Memory B cell (primary cell): ENCODE data around the gene POLR1A.
A peak's percentile ranks its signal among the peaks of the same experiment; 100 is the strongest.

Source experiments
- ATAC-seq: fragments of 150-1000 bp; cut with Tn5 transposase; 2 replicates; pipeline ENCODE4 v1.10.0; 2021; ENCODE audit warnings: low read depth, mild to moderate bottlenecking, moderate library complexity
- DNase-seq, 2 donors: peaks; one replicate each; pipeline ENCODE4 v3.0.0; 2022; ENCODE audit warnings: low spot score in 2 of 2
- H3K27ac Mint-ChIP-seq: one replicate; pipeline ENCODE4 v1.8.0; 2022; ENCODE audit warnings: mild to moderate bottlenecking, moderate library complexity, mixed read lengths
- H3K27me3 Mint-ChIP-seq: one replicate; pipeline ENCODE4 v1.8.0; 2022; ENCODE audit warnings: mixed read lengths
- H3K36me3 Mint-ChIP-seq: one replicate; pipeline ENCODE4 v1.8.0; 2022; ENCODE audit warnings: mild to moderate bottlenecking, mixed read lengths
- H3K4me1 Mint-ChIP-seq: one replicate; pipeline ENCODE4 v1.8.0; 2022; ENCODE audit warnings: mixed read lengths
- H3K4me3 Mint-ChIP-seq: one replicate; pipeline ENCODE4 v1.8.0; 2022; ENCODE audit warnings: mild to moderate bottlenecking, moderate library complexity, mixed read lengths
- H3K9me3 Mint-ChIP-seq: one replicate; pipeline ENCODE4 v1.8.0; 2022; ENCODE audit warnings: mixed read lengths

Gene POLR1A

DNA sequence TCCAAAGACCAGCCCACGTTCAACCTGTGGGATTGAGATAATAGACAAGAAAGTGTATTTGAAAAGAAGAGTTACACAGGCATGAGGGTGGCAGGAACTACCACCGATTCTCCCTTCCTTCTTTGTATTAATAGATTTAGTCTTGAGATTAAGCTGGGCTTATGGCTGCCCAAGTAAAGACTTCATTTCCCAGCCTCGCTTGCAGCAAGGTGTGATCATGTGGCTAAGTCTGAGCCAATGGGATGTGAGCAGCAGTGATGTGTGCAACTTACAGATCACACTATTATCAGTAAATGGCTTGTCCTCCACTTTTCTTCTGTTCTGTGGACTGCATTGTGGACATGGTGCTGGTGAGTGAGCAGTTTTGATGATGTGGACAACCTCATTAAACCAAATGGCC is 101.7 kb downstream of the POLR1A start:
- Mint-ChIP-seq H3K27me3 (no peaks in the 10 kb centered on the region), H3K4me3 (no peak overlapping the region), H3K4me1 (peaks cover 30% of the 10 kb centered on the region), H3K27ac (no peak overlapping the region), H3K9me3 (peaks cover 8% of the 10 kb centered on the region), H3K36me3 (peaks cover 4% of the 10 kb centered on the region)
- no peak for ATAC-seq
- DNase-seq = no peak

DNA sequence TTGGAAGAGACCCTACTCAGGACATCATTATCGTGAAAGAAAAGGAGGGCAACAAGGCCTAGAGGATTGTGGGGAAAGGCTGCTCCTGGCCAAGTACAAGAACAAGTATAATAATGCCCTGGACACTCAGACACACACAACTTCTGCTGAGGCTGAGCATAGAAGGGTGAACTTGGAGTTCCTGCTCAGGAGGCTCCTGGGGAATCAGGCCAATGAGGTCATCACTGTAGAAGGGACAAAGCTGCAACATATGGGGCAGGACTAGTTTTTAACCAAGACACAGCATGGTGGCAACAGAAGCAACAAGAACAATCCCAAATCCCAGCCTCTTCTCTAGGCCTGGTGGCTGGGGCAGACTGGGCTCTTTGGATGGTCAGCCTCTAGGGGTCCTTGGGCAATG is 102.6 kb downstream of the POLR1A start:
- no peak overlapping the region for H3K27ac Mint-ChIP-seq
- peaks cover 34% of the 10 kb centered on the region for H3K4me1 Mint-ChIP-seq
- H3K36me3 Mint-ChIP-seq = peaks cover 4% of the 10 kb centered on the region
- H3K4me3 Mint-ChIP-seq = no peak overlapping the region
- H3K27me3 Mint-ChIP-seq = no peaks in the 10 kb centered on the region
- peaks cover 8% of the 10 kb centered on the region for H3K9me3 Mint-ChIP-seq
- DNase-seq (no peak), ATAC-seq (no peak)

DNA sequence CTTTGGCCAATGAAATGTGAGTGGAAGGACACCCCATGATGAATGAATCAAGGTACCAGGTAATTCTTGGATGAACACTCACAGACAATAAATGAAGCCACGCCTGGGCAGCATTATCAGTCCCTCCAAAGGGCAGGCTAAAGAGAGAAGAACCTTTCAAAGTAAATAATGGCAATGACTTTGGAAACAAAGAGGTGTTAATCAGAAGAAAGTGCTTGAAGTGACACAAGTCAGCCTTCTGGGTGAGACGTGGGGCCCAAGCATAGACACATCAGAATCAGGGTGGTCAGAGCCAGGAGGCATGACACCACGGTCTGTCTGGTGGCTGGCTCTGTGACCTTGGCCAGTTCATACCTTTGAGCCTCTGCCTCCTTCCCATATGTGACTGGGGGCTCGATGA is 103.3 kb downstream of the POLR1A start:
- Mint-ChIP-seq H3K4me3 (no peak overlapping the region), H3K27ac (peak overlapping the region; percentile 39), H3K9me3 (peaks cover 8% of the 10 kb centered on the region), H3K36me3 (peaks cover 4% of the 10 kb centered on the region), H3K4me1 (peaks cover 34% of the 10 kb centered on the region), H3K27me3 (no peaks in the 10 kb centered on the region)
- no peak for ATAC-seq
- no peak for DNase-seq

DNA sequence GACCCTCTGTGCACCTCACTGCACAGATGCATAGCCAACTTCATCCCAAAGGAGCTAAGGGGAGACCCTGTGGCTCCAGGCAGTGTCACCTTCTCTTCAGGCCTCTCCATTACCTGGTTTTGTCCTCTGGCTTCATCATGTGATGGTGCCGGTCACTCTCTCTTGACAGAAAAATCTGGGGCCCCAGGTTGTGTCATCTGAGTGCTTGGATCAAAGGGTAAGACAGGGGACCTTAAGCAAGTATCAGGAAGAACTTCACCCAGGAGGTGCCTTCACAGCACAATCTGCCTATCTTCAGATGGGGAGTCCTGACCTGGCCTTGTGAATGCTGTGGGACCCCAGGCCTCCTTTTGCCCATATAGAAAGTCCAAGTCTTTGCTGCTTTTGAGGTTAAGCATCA is 104.4 kb downstream of the POLR1A start:
- peak overlapping the region; percentile 90 for H3K27ac Mint-ChIP-seq
- H3K9me3 Mint-ChIP-seq = peaks cover 6% of the 10 kb centered on the region
- H3K4me3 Mint-ChIP-seq = no peak overlapping the region
- no peaks in the 10 kb centered on the region for H3K27me3 Mint-ChIP-seq
- peaks cover 44% of the 10 kb centered on the region for H3K4me1 Mint-ChIP-seq
- no peak for ATAC-seq
- no peak for DNase-seq
- peaks cover 4% of the 10 kb centered on the region for H3K36me3 Mint-ChIP-seq

DNA sequence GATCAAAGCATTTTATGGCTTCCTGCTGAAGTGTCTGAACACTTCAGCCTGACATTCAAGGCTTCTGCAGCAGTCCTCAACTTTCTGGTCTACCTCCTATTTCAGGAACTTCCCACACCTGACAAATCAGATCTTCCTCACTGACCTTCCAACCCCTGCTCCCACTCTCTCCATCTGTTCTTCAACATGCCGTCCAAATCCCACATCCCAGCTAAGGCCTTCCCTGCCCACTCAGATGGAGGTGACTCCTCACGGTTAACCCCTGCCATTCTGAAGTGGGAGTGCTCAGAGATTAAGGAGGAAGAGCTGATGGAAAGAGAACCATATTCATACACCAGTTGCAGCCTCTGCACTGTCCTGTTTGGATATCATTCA is 104.8 kb downstream of the POLR1A start:
- ATAC-seq (no peak), DNase-seq (no peak)
- peaks cover 46% of the 10 kb centered on the region for H3K4me1 Mint-ChIP-seq
- peaks cover 6% of the 10 kb centered on the region for H3K9me3 Mint-ChIP-seq
- no peaks in the 10 kb centered on the region for H3K27me3 Mint-ChIP-seq
- peak overlapping the region; percentile 90 for H3K27ac Mint-ChIP-seq
- peaks cover 4% of the 10 kb centered on the region for H3K36me3 Mint-ChIP-seq
- peak overlapping the region; percentile 60 for H3K4me3 Mint-ChIP-seq

DNA sequence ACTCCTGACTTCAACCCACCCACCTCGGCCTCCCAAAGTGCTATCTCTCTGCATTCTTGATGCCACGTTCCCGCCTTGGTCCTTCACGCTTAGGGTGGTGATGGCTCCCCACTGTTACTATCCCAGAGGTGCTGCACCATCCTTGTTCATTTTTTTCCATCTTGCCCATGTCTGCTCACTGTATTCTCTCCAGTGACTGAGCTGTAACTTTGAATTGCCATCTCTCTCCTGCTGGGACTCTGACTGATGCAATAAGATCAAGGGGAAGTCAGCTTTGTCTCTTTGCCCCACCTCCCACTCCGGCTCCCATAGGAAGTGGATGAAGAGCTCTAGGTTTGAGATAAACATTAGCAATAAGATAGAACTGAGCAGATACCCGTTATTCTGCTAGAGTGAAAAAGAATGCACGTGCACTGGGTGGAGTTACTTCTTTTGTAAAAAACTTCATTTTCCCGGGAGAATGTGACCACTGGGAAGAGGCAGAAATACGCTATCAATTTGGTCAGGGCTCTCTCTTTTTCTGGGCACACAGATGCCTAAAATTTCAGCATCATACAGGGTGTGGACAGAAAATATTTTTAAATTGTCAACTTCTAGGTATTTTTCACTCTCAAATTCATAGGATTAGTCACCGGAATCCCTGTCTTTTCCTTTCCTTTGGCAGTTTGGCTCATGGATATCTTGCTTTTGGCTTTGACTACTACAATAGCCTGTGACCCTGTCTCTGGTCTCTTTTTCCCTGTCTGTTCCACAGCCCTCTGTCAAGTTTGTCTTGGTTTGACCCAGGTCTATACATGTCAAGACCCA is 105.4 kb downstream of the POLR1A start:
- peaks cover 4% of the 10 kb centered on the region for H3K36me3 Mint-ChIP-seq
- H3K27ac Mint-ChIP-seq = peak overlapping the region; percentile 90
- ATAC-seq (no peak), DNase-seq (no peak)
- peaks cover 52% of the 10 kb centered on the region for H3K4me1 Mint-ChIP-seq
- peak overlapping the region; percentile 57 for H3K4me3 Mint-ChIP-seq
- H3K9me3 Mint-ChIP-seq = peaks cover 6% of the 10 kb centered on the region
- H3K27me3 Mint-ChIP-seq = no peaks in the 10 kb centered on the region

DNA sequence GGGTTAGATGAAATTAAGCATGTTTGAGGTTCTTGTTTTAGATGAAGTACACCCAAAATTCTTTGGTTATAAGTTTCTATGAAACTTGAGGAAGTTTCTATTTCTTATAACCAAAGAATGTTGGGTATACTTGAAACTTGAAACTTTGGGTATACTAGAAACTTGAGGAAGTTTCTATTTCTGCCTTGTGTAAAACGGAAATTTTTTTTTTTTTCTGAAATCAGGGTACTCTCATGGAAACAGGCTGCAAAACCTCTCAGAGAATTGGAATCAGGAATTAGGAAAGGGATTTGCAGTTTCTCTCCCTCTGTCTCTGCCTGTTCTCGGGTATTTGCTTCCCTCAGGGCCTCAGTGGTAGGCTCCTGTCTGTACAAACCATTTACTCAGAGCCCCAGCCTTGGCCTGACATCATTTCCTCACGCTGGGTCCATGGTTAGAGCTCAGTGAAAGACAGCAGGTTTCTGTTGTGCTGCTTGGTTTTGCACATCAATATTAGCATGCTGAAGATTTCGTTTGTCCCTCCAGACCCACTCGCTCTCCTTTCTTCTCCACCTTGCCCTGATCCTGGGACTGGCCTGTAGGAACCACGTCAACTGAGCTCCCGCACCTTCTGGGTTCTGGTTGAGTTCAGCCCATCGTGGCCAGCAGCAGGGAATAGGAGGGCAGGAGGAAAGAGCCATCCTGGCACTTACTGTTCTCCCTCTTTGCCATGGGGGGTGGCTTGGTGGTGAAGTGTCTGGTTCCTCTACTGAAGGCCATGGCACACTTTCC is 106.4 kb downstream of the POLR1A start:
- peak; percentile 81 for ATAC-seq
- Mint-ChIP-seq H3K27ac (peak overlapping the region; percentile 90), H3K36me3 (no peaks in the 10 kb centered on the region)

DNA sequence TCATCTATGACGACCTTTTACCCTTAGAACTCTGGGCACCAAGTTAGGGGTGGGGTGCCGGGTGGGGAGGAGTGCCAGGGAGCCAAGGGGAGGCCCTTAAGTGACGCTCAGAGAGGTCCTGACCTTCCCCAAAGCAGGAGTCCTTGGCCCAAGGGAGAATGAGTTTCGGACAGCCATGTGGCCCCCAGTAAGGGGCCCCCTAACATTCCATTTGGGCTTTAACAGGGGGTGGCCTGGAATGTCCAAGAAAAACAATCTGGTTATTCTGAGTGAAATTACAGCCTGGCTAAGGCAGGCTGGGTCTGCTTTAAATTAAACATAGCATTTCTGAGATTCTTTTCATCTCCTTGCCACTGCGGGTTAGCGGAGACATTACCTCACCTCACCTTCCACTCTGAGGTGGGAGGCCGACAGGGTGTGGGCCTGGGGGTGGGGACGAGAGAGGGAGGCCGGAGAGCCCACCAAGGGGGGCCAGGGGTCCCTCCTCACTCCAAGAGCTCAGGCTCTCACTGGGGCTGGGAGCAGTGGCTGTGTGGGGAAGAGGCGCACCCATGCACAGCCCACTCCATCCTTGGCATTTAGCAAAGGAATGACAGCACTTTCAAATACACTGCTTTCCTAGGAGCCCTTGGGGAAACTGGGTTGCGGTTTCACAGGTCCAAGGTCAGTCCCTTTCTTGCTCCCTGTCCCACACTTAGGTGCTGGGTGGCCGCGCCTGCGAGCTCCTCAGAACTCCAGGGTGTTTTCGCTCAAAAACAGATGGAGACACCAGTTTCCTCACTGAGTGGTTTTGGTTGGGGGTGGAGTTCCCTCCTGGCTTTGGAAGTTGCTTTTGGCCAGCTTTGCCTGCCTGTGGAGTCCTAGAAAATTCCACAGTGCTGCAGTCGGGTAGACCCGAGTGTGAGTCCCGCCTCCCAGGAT is 107.4 kb downstream of the POLR1A start:
- Mint-ChIP-seq H3K27me3 (no peaks in the 10 kb centered on the region), H3K4me1 (peaks cover 60% of the 10 kb centered on the region), H3K4me3 (peak overlapping the region; percentile 71), H3K9me3 (peaks cover 2% of the 10 kb centered on the region), H3K27ac (peak overlapping the region; percentile 90), H3K36me3 (no peaks in the 10 kb centered on the region)
- DNase-seq (no peak), ATAC-seq (no peak)

More for the DNA sequence above, 106.4 kb downstream of the POLR1A start:
- H3K27me3 Mint-ChIP-seq = no peaks in the 10 kb centered on the region
- H3K4me1 Mint-ChIP-seq = peaks cover 57% of the 10 kb centered on the region
- H3K4me3 Mint-ChIP-seq = peak overlapping the region; percentile 71
- no peak for DNase-seq
- peaks cover 2% of the 10 kb centered on the region for H3K9me3 Mint-ChIP-seq

DNA sequence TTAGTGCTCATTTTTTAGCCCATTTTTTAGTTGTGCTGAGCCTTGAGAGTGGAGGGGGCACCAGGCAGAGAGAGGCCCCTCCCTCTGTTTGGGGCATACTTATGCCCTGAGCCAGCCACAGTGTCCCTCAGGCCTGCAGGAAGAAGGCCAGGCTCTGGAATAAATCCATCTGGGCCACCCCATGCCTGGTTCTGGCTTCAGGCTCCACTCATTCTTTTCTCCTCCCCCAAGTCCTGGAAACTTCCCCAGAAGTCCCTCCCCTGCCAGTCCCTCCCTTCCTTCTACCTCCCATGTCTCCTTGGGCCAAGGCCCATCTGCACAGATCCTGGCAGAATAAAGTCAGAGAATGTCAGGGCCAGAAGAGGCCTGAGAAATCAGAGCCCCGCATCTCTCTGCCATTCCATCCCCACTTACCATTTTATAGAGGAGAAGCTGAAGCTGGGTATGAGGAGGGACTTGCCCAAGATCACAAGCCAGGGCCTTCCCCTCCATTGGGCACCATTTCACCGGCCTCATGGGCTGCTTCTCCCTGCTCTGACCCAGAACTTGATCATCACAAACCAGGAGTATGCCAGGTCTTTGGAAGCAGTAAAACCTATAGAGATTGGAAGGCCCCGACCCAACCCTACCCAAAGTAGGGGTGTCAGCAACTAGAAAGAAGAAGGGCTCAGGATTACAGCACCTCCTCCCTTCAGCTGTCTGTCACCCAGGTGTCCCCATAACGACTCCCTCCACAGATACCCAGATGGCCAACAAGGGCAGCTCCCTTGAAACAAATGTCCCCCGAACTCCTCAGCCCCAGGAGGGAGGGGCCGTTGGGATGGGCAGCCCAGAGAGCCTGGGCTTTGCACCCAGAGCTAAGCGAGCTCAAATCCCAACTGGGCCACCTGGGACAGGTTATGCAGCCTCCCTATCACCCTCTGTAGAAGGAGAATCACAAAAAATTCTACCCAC is 108.4 kb downstream of the POLR1A start:
- no peak for DNase-seq
- Mint-ChIP-seq H3K9me3 (peaks cover 2% of the 10 kb centered on the region), H3K36me3 (no peaks in the 10 kb centered on the region), H3K4me3 (no peak overlapping the region), H3K27ac (peak overlapping the region; percentile 59), H3K27me3 (no peaks in the 10 kb centered on the region), H3K4me1 (peaks cover 57% of the 10 kb centered on the region)
- no peak for ATAC-seq

DNA sequence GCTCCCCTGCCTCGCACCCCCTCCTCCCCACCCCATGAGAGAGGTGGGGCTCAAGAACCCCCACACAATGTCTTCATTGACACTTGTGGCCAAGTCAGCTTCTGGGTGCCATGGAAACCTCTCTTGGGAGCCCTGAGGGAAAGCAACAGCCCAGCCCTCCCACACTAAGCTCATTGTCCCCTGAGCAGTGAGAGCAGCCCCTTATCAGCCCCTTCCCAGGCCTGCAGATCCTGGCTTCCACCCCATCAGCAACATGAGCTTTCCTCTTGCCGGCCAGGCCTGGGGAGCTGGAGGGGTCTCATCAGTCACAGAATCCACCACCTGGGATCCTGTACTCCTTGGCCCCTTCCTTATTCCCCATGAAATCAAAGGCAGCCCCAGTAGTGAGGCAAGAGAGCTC is 109.1 kb downstream of the POLR1A start:
- no peak for DNase-seq
- peaks cover 54% of the 10 kb centered on the region for H3K4me1 Mint-ChIP-seq
- peaks cover 2% of the 10 kb centered on the region for H3K9me3 Mint-ChIP-seq
- peak overlapping the region; percentile 59 for H3K27ac Mint-ChIP-seq
- peak overlapping the region; percentile 8 for H3K4me3 Mint-ChIP-seq
- H3K36me3 Mint-ChIP-seq = no peaks in the 10 kb centered on the region
- ATAC-seq = no peak
- H3K27me3 Mint-ChIP-seq = no peaks in the 10 kb centered on the region

DNA sequence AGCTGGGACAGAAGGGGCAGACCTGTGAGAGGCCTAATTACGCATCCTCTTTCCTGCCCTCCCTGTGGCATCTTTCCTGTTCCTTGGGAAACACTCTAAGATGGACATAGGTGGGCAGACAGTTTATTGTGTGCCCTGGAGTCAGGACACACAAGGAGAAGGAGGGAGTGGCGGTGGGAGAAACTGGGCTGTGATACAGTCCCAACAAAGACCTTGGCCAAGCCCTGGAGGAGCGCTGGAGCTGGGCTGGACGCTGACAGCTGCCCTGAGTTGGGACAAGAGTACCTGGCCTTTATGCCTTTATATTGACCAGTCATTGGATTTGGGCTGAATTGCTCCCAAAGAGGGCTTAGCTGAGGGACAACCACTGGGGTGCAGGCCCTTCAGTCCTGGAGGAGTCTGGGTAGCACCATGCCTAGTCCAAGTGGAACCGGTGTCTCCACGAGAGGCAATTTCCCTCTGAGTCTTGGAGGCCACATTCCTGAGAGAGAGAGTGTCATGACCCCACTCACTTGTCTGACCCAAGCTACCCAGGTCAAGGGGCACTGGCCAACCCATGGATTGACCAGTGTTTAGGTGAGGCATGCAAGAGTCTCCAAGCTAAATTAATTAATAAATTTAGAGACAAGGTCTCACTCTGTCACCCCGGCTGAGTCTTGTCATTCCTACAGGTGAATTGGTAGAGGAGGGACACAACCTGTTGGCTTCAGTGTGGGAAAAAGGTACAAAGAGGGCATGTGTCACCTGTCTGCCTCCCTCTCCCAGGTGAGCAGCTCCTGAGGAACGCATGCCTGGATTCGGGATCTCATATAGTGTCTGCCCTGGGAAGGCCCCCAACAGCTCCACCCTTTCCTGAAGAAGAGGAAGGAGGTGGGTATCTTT is 109.8 kb downstream of the POLR1A start:
- Mint-ChIP-seq H3K27ac (peak overlapping the region; percentile 84), H3K9me3 (peaks cover 2% of the 10 kb centered on the region)

DNA sequence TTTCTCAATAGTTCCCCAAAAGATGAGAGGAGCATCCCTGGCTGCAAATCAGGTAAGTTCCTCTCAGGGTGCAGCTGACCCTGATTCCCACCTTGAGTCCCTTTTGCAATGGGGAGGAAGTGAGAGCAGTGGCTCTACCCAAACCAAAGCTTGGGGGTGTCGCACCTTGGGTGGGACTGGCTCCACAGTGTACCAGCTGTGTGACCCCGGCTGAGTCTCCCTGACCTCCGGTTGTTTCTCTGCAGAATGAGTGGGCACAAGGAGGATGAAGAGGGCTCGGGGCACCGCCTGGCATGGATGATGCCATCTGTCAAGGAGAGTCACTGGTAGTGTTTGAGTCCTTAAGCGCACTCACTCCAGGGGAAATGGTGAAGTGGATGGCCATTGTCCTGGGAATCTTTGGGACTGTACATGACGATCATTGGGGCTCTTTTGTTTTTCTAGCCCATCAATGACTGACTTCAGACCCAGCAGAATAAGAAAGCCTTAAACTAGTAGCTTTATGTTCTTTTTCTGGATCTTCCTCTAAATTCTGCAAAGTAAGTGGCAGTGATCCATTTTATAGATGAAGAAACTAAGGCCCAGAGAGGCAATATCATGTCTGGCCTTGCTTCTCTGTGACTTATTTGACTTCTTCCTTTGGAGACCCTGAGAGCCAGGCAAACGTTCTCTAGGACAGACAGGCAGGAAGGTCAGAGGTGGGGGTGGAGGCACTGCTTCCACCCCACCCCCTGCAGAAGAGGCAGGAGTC is 110.6 kb downstream of the POLR1A start:
- Mint-ChIP-seq H3K4me3 (peak overlapping the region; percentile 39), H3K27ac (peak overlapping the region; percentile 84), H3K4me1 (peaks cover 47% of the 10 kb centered on the region), H3K36me3 (no peaks in the 10 kb centered on the region), H3K27me3 (no peaks in the 10 kb centered on the region), H3K9me3 (peaks cover under 1% of the 10 kb centered on the region)
- no peak for ATAC-seq
- DNase-seq = no peak

More for the DNA sequence above, 109.8 kb downstream of the POLR1A start:
- Mint-ChIP-seq H3K4me3 (no peak overlapping the region), H3K4me1 (peaks cover 51% of the 10 kb centered on the region), H3K36me3 (no peaks in the 10 kb centered on the region), H3K27me3 (no peaks in the 10 kb centered on the region)
- DNase-seq (no peak), ATAC-seq (no peak)
